K562 (cell line): ENCODE data around the gene CACNA1S. TPM values are rescaled to one million over a fixed set of nuclear protein-coding genes. Genes with fewer than 3 reads are reported as not detected.

ENCODE experiments used
- ATAC-seq: fragments of 200-7000 bp; cut with Tn5 transposase; 3 replicates; pipeline ENCODE4 v1.9.1; 2020; ENCODE audit warnings: moderate library complexity
- BruUV-seq: library from RNA; stranded (reverse); fragments of 400-500 nt; replicated peaks from 2 replicates; lab custom pipeline; 2021; lab: Mats Ljungman, UMichigan
- CTCF ChIA-PET: fragments of 300-600 bp; formaldehyde crosslinking; extraction: SDS; loops from one replicate; lab custom pipeline; 2021; ENCODE audit warnings: low intra/inter-chr PET ratio; lab: Yijun Ruan, JAX
- POLR2A ChIA-PET: fragments of 300-600, 350-650 bp; sonication (Branson Sonifier 250); formaldehyde crosslinking; extraction: SDS; loops from one replicate; lab custom pipeline; 2021; ENCODE audit warnings: antibody characterized with exemption, inconsistent platforms; lab: Yijun Ruan, JAX
- DNase-seq, 4 experiments: peaks; one replicate each; pipeline versions ENCODE4 v3.0.0 to v3.0.0-alpha.2; 2011 to 2018; ENCODE audit warnings: low spot score in 3 of 4, mixed read lengths in 3 of 4; ENCODE audit errors: extremely low read depth in 1 of 4
- FAIRE-seq: peaks from 2 replicates; lab custom pipeline; 2011; peaks lifted over from hg19 to GRCh38; lab: Jason Lieb, UNC
- H2AFZ ChIP-seq: 2 replicates; pipeline ENCODE4 v1.6.0; 2011; ENCODE audit warnings: low read depth, low read length, control low read depth, inconsistent platforms
- H3K27ac ChIP-seq: fragments of 200-600 bp; 3 replicates; pipeline ENCODE4 v1.8.0; 2011; ENCODE audit warnings: low read depth, mild to moderate bottlenecking, control low read depth, inconsistent platforms, low read length, moderate library complexity, mixed read lengths; ENCODE audit errors: extremely low read depth
- H3K27me3 ChIP-seq, 2 experiments: fragments of 300-600 bp in 1 of 2; 2 replicates in 1 of 2; 3 replicates in 1 of 2; pipeline versions ENCODE4 v1.6.0 to v1.8.0; 2011; ENCODE audit warnings: inconsistent platforms in 2 of 2, low read length in 2 of 2, mild to moderate bottlenecking in 1 of 2, mixed read lengths in 1 of 2, moderate library complexity in 1 of 2; ENCODE audit not compliant: control insufficient read depth in 2 of 2, insufficient read depth in 2 of 2
- H3K36me3 ChIP-seq: fragments of 300-600 bp; 3 replicates; pipeline ENCODE4 v1.8.0; 2011; ENCODE audit warnings: mild to moderate bottlenecking, low read length, inconsistent platforms; ENCODE audit not compliant: control insufficient read depth, insufficient read depth
- H3K4me1 ChIP-seq, 2 experiments: fragments of 200-600 bp in 1 of 2; replicated peaks in 1 of 2; 2 replicates in 1 of 2; 3 replicates in 1 of 2; pipeline versions ENCODE4 v1.5.1 to v1.8.0; 2011; ENCODE audit warnings: inconsistent platforms in 2 of 2, low read length in 2 of 2, mild to moderate bottlenecking in 1 of 2, mixed read lengths in 1 of 2, moderate library complexity in 1 of 2; ENCODE audit not compliant: control insufficient read depth in 2 of 2, insufficient read depth in 2 of 2
- H3K4me2 ChIP-seq: 2 replicates; pipeline ENCODE4 v1.6.1; 2011; ENCODE audit warnings: low read length, control low read depth, inconsistent platforms, mixed read lengths; ENCODE audit not compliant: insufficient read depth
- H3K4me3 ChIP-seq: fragments of 200-600 bp; sonication (generic), shearing (Covaris generic); 2 replicates; pipeline ENCODE4 v1.5.1; 2016; ENCODE audit warnings: control low read depth, inconsistent platforms
- H3K79me2 ChIP-seq: fragments of 200-600 bp; 3 replicates; pipeline ENCODE4 v1.8.0; 2011; ENCODE audit warnings: low read length, inconsistent platforms; ENCODE audit not compliant: control insufficient read depth, insufficient read depth
- H3K9ac ChIP-seq, 2 experiments: 2 replicates each; pipeline versions ENCODE4 v1.6.0 to v1.6.1; 2011; ENCODE audit warnings: low read depth in 2 of 2, low read length in 2 of 2, control low read depth in 1 of 2, inconsistent platforms in 1 of 2, mild to moderate bottlenecking in 1 of 2, mixed read lengths in 1 of 2; ENCODE audit not compliant: insufficient read depth in 1 of 2
- H3K9me1 ChIP-seq: one replicate; pipeline ENCODE4 v1.6.0; 2011; ENCODE audit warnings: inconsistent platforms, mild to moderate bottlenecking, low read length, moderate library complexity; ENCODE audit not compliant: control insufficient read depth, insufficient read depth
- H3K9me3 ChIP-seq: replicated peaks from 2 replicates; pipeline ENCODE4 v1.5.1; 2011; ENCODE audit warnings: low read depth, low read length, inconsistent platforms; ENCODE audit not compliant: control insufficient read depth, insufficient read depth
- H4K20me1 ChIP-seq: replicated peaks from 2 replicates; pipeline ENCODE4 v1.6.1; 2011; ENCODE audit warnings: low read length, inconsistent platforms, mixed read lengths; ENCODE audit not compliant: control insufficient read depth, insufficient read depth
- CREB1 ChIP-seq, 2 experiments: sonication (generic) in 1 of 2; formaldehyde crosslinking in 1 of 2; IDR thresholded peaks; 2 replicates each; pipeline versions ENCODE4 v1.6.1 to v1.8.0; 2012 to 2022; ENCODE audit warnings: inconsistent platforms in 1 of 2, mild to moderate bottlenecking in 1 of 2, missing genetic modification reagents in 1 of 2, moderate library complexity in 1 of 2
- PPARD ChIP-seq: fragments of 250-450 bp; sonication (Bioruptor Pico); IDR thresholded peaks from 2 replicates; pipeline ENCODE4 v1.8.0; 2022; ENCODE audit warnings: inconsistent platforms, mild to moderate bottlenecking, moderate library complexity
- RFX1 ChIP-seq: fragments of 450-650 bp; IDR thresholded peaks from 2 replicates; pipeline ENCODE4 v1.6.1; 2016; ENCODE audit warnings: mild to moderate bottlenecking, moderate library complexity
- ZNF212 ChIP-seq: fragments of 450-650 bp; formaldehyde crosslinking; IDR thresholded peaks from 2 replicates; pipeline ENCODE4 v1.4.0; 2020; ENCODE audit warnings: mild to moderate bottlenecking
- ZNF431 ChIP-seq: sonication (generic); formaldehyde crosslinking; IDR thresholded peaks from 2 replicates; pipeline ENCODE4 v1.8.0; 2022; ENCODE audit warnings: mild to moderate bottlenecking, missing genetic modification reagents
- WGBS: fragments of 100-300 bp; shearing (Covaris generic); methylation state at CpG from one replicate; pipeline ENCODE4 v1.1.6; 2016; ENCODE audit warnings: low coverage, mixed read lengths; ENCODE audit not compliant: insufficient coverage; ENCODE audit errors: missing lambda C conversion rate; 5-methylcytosine and 5-hydroxymethylcytosine counted together
- in situ Hi-C: fragments of 300-500 bp; cut with MboI; formaldehyde crosslinking; loops from 4 replicates; pipeline ENCODE4 v1.15.0; 2018; ENCODE audit warnings: inconsistent platforms, mixed read lengths
- intact Hi-C: fragments of 100-400 bp; cut with micrococcal nuclease; formaldehyde crosslinking; loops from 2 replicates; pipeline ENCODE4 v1.14.2; 2022
- polyA plus RNA-seq, 8 experiments: library from polyadenylated mRNA; depleted of rRNA in 4 of 8; stranded (reverse) in 5 of 8; unstranded in 3 of 8; fragments of >200 nt; fragmentation: Nextera tagmentation in 2 of 8; fragmentation: Illumina TruSeq in 1 of 8; extraction: Ambion mirVana in 2 of 8; extraction: Trizol in 1 of 8; gene quantifications; 2 replicates each; pipeline versions ENCODE4 v1.2.1 to v1.2.3, GENCODE V29; 2011 to 2014; ENCODE audit warnings: inconsistent platforms in 1 of 8, missing spikeins in 1 of 8
- total RNA-seq, 7 experiments: library from RNA; depleted of rRNA in 6 of 7; stranded (reverse); fragments of >200 nt in 6 of 7; fragmentation: Illumina TruSeq in 2 of 7; extraction: Trizol in 2 of 7; gene quantifications; 2 replicates each; pipeline versions ENCODE4 v1.2.1 to v1.2.3, GENCODE V29; 2011 to 2021; ENCODE audit warnings: low replicate concordance in 1 of 7

The CACNA1S gene
- total and polyA plus RNA-seq, 9 of the 15 experiments (the other 6 are each of a cell fraction or from before 2014, with no cell fraction given), result not detected

DNA sequence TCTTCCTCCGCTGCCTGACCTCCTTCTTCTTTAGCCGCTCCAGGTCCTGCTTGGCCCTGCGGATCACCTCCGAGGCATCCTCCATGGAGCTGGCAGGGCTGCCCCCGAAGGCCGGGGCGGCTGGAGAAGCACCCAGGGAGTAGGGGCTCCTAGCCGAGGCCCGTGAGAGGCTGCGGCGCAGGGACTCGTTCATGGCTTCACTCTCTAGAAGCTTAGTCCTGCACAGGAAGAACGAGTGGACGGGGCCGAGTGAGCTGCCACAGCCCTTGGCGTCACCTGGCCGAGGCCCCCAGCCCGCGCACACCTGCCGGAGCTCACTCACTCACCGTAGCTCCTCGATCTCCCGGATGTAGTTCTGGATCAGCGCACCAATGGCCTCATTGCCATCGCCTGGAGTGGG, 111.8 kb downstream of the CACNA1S start:
- Histone ChIP-seq H3K9me3 (no peaks in the 10 kb centered on the region), H3K9me1 (peaks cover 7% of the 10 kb centered on the region), H2AFZ (no peak overlapping the region), H3K36me3 (no peaks in the 10 kb centered on the region; the same call in 2 of the 3 replicates), H4K20me1 (0 out of 2 replicates have a peak, but pooled peaks cover 7% of the 10 kb centered on the region), H3K27ac (no peak overlapping the region), H3K79me2 (no peaks in the 10 kb centered on the region), H3K4me2 (no peak overlapping the region), H3K9ac (no peak overlapping the region), H3K27me3 (no peaks in the 10 kb centered on the region), H3K4me3 (no peak overlapping the region), H3K4me1 (peaks cover 0 to 9% of the 10 kb centered on the region in 2 experiments; a peak in 2 of 5 replicates)
- ChIA-PET POLR2A (interaction anchor here (0.6 to 0.7 kb wide), 2 partner anchors 17 to 462 kb away, joined by 3 read pairs; no protein-coding TSS in a partner anchor), CTCF (no interaction called here)
- ATAC-seq (no peak), DNase-seq (no peak), FAIRE-seq (no peak)
- intact Hi-C loops, result no loop called here
- whole genome bisulfite sequencing, result 79% methylated on average over 25 of the region's 25 CpGs
- in situ Hi-C loops, result no loop called here
- BruUV-seq, result no TSS peak
- TF ChIP-seq ZNF212, result no peak
- no peak for TF ChIP-seq CREB1 (IDR thresholded peaks at IDR 0.05)
- TF ChIP-seq CREB1 (CRISPR knock-in tag; IDR thresholded peaks at IDR 0.05), result no peak
- no peak for TF ChIP-seq ZNF431 (CRISPR knock-in tag)

DNA sequence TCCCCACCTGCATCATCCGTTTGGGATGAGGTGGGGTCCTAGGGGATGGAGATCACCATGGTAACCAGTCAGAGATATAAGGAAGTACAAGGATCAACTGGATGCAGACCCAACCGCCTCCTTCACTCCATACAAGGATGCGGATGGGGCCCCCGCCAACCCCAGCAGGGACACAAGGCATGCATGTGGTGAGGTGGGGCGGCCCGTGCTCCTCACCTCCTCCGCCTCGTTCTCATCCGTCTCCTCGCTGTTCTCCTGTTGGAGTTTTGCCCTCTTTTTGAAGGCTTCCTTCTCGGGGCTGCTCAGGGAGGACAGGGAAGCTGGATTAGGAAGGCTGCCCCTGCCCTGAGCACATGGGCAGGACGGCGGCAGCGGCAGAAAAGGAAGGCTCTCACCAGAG, 112.6 kb downstream of the CACNA1S start:
- BruUV-seq, result no TSS peak
- H3K36me3 ChIP-seq, result no peaks in the 10 kb centered on the region; the same call in 2 of the 3 replicates
- in situ Hi-C loops, result no loop called here
- H3K4me2 ChIP-seq, result no peak overlapping the region
- ChIA-PET CTCF (no interaction called here), POLR2A (no interaction called here)
- H3K27ac ChIP-seq, result no peak overlapping the region
- H3K79me2 ChIP-seq, result no peaks in the 10 kb centered on the region
- no peak overlapping the region for H3K4me3 ChIP-seq
- FAIRE-seq (no peak), ATAC-seq (no peak)
- no peak overlapping the region for H2AFZ ChIP-seq
- H3K9ac ChIP-seq, result no peak overlapping the region; a peak in 1 of 4 replicates
- H3K9me3 ChIP-seq, result no peaks in the 10 kb centered on the region
- intact Hi-C loops, result no loop called here
- peaks cover 5% of the 10 kb centered on the region for H3K9me1 ChIP-seq
- H4K20me1 ChIP-seq, result 0 out of 2 replicates have a peak, but pooled peaks cover 5% of the 10 kb centered on the region
- H3K4me1 ChIP-seq, result peaks cover 0 to 7% of the 10 kb centered on the region in 2 experiments; a peak in 2 of 5 replicates
- peak; percentile 47 for TF ChIP-seq RFX1
- no peak for TF ChIP-seq PPARD (CRISPR knock-in tag)
- TF ChIP-seq, all 486 proteins: peak for 1
- H3K27me3 ChIP-seq, result no peaks in the 10 kb centered on the region
- no peak for DNase-seq
- WGBS, result 66% methylated on average over 14 of the region's 14 CpGs
